Ascending aorta (tissue), 2 donors: ENCODE measurements around the gene SPEM1. TPM values are rescaled to one million over a fixed set of nuclear protein-coding genes. Genes with fewer than 3 reads are reported as not detected.

Source experiments
- DNase-seq, 2 donors: peaks; one replicate each; pipeline ENCODE4 v3.0.0-alpha.2; 2019; ENCODE audit warnings: low spot score in 2 of 2
- H3K27ac ChIP-seq, 2 donors: fragments of 200-600 bp; sonication (generic); one replicate each; pipeline ENCODE4 v1.5.1; 2016 to 2017; ENCODE audit warnings: mild to moderate bottlenecking in 1 of 2
- H3K27me3 ChIP-seq: fragments of 200-600 bp; sonication (generic); one replicate; pipeline ENCODE4 v1.5.1; 2017
- H3K36me3 ChIP-seq, 2 donors: fragments of 200-600 bp; sonication (generic); one replicate each; pipeline ENCODE4 v1.5.1; 2016
- H3K4me1 ChIP-seq, 2 donors: fragments of 200-600 bp; sonication (generic); one replicate each; pipeline ENCODE4 v1.5.1; 2016 to 2017; ENCODE audit warnings: mild to moderate bottlenecking in 1 of 2
- H3K4me3 ChIP-seq, 2 donors: fragments of 200-600 bp; sonication (generic); one replicate each; pipeline ENCODE4 v1.5.1; 2016 to 2017; ENCODE audit warnings: mild to moderate bottlenecking in 1 of 2
- H3K9me3 ChIP-seq, 2 donors: fragments of 200-600 bp; sonication (generic); one replicate each; pipeline ENCODE4 v1.5.1; 2016
- intact Hi-C: fragments of 100-400 bp; cut with DNase I; formaldehyde crosslinking; loops from one replicate; pipeline ENCODE4 v1.15.1; 2023
- total RNA-seq: library from RNA; depleted of rRNA; stranded (reverse); fragments of >200 nt; gene quantifications from one replicate; pipeline ENCODE4 v1.1.0, GENCODE V29; 2016
- TF ChIP-seq, protein P1 (sequence below), 3 experiments: fragments of 200-600 bp in 2 of 3; fragments of 450-650 bp in 1 of 3; sonication (generic) in 2 of 3; IDR thresholded peaks; one replicate each; pipeline ENCODE4 v1.5.1; 2016 to 2019; ENCODE audit warnings: antibody characterized with exemption in 3 of 3, mild to moderate bottlenecking in 1 of 3, moderate library complexity in 1 of 3

The SPEM1 gene
- total RNA-seq, 1 donor from 2014 or later = not detected

DNA sequence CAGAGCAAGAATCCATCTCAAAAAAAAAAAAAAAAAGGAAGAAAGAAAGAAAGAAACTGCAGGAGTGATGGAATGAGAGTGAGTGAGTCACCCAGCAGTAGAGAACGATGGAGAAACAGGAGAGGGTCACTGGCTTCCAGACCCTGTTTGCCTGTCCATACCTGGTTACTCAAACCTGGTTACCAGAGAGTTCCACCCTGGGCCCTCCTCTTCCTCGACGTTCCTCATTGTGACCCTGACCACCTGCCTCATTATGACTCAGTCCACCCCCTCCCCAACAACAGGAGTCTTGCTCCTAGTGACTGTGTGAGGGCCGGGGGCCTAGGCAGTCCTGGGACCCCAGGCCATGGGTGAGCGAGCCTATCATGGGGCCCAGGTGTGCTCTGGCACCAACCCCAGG lies 8.4 kb downstream of the SPEM1 start, which contains the start of gene SPEM3:
Gene SPEM3 (plus strand): TSS at position 301 of the 400 bp plus-strand sequence. CDS start 46 bp downstream, at position 347.
- TF ChIP-seq, protein P1, sequence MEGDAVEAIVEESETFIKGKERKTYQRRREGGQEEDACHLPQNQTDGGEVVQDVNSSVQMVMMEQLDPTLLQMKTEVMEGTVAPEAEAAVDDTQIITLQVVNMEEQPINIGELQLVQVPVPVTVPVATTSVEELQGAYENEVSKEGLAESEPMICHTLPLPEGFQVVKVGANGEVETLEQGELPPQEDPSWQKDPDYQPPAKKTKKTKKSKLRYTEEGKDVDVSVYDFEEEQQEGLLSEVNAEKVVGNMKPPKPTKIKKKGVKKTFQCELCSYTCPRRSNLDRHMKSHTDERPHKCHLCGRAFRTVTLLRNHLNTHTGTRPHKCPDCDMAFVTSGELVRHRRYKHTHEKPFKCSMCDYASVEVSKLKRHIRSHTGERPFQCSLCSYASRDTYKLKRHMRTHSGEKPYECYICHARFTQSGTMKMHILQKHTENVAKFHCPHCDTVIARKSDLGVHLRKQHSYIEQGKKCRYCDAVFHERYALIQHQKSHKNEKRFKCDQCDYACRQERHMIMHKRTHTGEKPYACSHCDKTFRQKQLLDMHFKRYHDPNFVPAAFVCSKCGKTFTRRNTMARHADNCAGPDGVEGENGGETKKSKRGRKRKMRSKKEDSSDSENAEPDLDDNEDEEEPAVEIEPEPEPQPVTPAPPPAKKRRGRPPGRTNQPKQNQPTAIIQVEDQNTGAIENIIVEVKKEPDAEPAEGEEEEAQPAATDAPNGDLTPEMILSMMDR (IDR thresholded peaks at IDR 0.05) = no peak
- no peaks in the 10 kb centered on the region for H3K4me1 ChIP-seq
- no peaks in the 10 kb centered on the region for H3K36me3 ChIP-seq
- no peak within 1 kb of the TSS for H3K4me3 ChIP-seq
- no peak for DNase-seq
- H3K9me3 ChIP-seq = no peaks in the 10 kb centered on the region
- H3K27me3 ChIP-seq = no peaks in the 10 kb centered on the region
- intact Hi-C loops = no loop called here
- H3K27ac ChIP-seq = no peak within 1 kb of the TSS

DNA sequence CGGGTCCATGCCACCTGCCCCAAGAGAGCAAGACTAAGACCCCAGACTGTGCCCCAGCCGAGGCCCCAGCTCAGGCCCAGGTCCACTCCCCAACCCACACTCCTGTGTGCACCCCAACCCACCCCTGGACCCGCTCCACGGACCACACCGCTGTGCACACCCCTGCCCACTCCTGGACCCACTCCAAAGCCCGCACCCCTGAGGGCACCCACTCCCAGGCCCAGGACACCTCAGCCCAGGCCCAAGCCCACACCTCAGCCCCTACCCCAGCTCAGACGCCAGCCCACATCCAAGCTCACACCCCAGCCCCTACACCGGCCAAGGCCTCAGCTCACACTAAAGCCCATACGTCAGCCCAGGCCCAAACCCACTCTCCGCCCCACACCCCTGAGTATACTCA lies 9.6 kb downstream of the SPEM1 start:
- Histone ChIP-seq H3K27ac (no peak overlapping the region), H3K27me3 (no peaks in the 10 kb centered on the region), H3K9me3 (no peaks in the 10 kb centered on the region), H3K4me1 (no peaks in the 10 kb centered on the region), H3K4me3 (no peak overlapping the region), H3K36me3 (no peaks in the 10 kb centered on the region)
- DNase-seq = no peak
- TF ChIP-seq, protein P1 (IDR thresholded peaks at IDR 0.05) = no peak
- intact Hi-C loops = no loop called here

DNA sequence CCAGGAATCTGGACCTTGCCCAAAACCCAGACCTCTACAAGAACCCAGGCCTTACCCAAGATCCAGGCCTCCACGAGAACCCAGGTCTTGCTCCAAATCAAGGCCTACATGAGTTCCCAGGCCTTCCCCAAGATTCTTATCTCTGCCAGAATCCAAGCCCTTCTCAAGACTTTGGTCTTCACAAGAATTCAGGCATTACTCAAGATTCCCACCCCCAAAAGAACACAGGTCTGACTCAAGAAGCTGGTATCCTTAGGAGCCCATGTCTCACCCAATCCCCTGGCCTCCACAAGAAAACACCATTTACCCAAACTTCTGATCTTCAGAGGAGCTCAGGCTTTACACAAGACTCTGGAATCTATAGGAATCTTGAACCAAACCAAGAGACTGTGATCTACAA lies 11.1 kb downstream of the SPEM1 start:
- H3K4me1 ChIP-seq = peaks cover under 1 to 9% of the 10 kb centered on the region in 2 donors
- TF ChIP-seq, protein P1 (IDR thresholded peaks at IDR 0.05) = no peak
- DNase-seq = no peak
- intact Hi-C loops = no loop called here
- H3K4me3 ChIP-seq = no peak overlapping the region
- no peaks in the 10 kb centered on the region for H3K9me3 ChIP-seq
- no peaks in the 10 kb centered on the region for H3K36me3 ChIP-seq
- no peaks in the 10 kb centered on the region for H3K27me3 ChIP-seq
- no peak overlapping the region for H3K27ac ChIP-seq

DNA sequence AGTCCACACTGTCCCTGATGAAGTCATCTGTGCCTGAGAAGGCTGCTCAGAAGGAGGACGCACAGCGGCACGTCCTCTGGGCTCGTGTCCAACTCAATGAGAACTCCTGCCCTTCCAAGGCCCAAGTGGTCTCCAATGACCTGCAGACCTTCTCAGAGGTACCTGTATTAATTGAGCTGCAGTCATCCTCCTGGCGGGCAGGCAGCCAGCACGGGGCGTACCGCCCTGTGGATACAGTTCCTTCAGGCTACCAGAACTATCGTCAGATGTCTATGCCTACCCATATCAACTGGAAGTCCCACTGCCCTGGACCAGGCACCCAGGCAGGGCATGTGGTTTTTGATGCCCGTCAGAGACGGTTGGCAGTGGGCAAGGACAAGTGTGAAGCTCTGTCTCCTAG lies 12.2 kb downstream of the SPEM1 start:
- Histone ChIP-seq H3K36me3 (no peaks in the 10 kb centered on the region), H3K4me3 (no peak overlapping the region), H3K27me3 (no peaks in the 10 kb centered on the region), H3K27ac (no peak overlapping the region), H3K9me3 (no peaks in the 10 kb centered on the region), H3K4me1 (peaks cover 11 to 18% of the 10 kb centered on the region in 2 donors)
- intact Hi-C loops = no loop called here
- no peak for DNase-seq
- TF ChIP-seq, protein P1 (IDR thresholded peaks at IDR 0.05) = no peak

DNA sequence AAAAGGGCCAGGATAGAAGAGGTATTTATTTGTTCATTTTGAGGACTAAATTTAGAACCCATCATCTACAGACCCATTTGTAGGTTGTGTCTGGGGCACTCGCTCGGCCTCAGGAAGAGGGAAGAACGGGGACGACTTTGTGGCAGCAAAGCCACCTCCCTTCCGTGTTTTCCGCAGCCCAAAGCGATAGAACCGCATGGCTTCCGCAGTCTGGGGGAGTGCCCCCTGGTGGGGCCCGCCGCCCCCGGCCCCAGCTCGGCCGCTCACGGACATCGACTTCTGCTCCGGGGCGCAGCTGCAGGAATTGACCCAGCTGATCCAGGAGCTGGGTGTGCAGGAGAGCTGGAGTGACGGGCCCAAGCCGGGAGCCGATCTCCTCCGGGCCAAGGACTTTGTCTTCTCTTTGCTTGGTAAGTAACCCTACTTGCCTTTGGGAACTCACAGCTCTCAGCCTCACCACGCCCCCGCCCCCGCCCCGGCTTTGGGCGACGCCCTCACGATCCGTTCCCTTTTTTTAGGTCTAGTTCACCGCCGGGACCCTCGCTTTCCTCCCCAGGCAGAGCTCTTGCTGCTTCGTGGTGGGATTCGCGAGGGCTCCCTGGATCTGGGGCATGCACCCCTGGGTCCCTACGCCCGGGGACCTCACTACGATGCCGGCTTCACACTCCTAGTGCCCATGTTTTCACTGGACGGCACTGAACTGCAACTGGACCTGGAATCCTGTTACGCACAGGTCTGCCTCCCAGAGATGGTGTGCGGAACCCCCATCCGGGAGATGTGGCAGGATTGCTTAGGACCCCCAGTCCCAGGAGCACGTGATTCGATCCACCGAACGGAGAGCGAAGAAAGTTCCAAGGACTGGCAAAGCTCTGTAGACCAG lies 15.8 kb downstream of the SPEM1 start:
- no peaks in the 10 kb centered on the region for H3K9me3 ChIP-seq
- H3K36me3 ChIP-seq = no peaks in the 10 kb centered on the region
- intact Hi-C loops = loop anchor here (1.0 to 2.0 kb wide), 4 partner anchors 19 to 125 kb away; partner anchors contain the start of genes KCTD11, SENP3 and TMEM256
- peaks cover 18 to 36% of the 10 kb centered on the region in 2 donors for H3K4me1 ChIP-seq
- TF ChIP-seq, protein P1 (IDR thresholded peaks at IDR 0.05) = no peak
- peak overlapping the region; percentile 45 to 52 for H3K27ac ChIP-seq
- H3K27me3 ChIP-seq = peaks cover 14% of the 10 kb centered on the region
- H3K4me3 ChIP-seq = peak overlapping the region; percentile 59 to 69
- peak in 1 of 2 donors; percentile 74 for DNase-seq
